ENCODE measurements around the gene WWC2. TPM values are rescaled to one million over a fixed set of nuclear protein-coding genes. Genes with fewer than 3 reads are reported as not detected.

WWC2 gene
- total RNA-seq, 1 donor from 2014 or later = 48.0 TPM

DNA sequence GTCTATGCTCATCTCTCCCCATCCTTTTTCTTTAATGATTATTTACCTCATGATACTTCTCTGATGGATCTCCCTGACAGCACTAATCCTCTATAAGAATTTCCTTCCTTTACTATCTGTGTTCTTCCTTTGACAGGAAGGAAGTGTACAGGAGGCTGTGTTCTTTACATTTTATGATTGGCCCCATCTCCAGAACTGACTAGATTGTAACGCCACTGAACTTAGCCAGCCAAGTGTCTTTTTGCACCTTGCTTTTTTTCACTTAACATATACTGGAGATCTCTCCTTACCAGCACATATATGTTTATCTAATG is 3.9 kb upstream of the WWC2 start:
- TF ChIP-seq, protein P1, sequence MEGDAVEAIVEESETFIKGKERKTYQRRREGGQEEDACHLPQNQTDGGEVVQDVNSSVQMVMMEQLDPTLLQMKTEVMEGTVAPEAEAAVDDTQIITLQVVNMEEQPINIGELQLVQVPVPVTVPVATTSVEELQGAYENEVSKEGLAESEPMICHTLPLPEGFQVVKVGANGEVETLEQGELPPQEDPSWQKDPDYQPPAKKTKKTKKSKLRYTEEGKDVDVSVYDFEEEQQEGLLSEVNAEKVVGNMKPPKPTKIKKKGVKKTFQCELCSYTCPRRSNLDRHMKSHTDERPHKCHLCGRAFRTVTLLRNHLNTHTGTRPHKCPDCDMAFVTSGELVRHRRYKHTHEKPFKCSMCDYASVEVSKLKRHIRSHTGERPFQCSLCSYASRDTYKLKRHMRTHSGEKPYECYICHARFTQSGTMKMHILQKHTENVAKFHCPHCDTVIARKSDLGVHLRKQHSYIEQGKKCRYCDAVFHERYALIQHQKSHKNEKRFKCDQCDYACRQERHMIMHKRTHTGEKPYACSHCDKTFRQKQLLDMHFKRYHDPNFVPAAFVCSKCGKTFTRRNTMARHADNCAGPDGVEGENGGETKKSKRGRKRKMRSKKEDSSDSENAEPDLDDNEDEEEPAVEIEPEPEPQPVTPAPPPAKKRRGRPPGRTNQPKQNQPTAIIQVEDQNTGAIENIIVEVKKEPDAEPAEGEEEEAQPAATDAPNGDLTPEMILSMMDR (IDR thresholded peaks at IDR 0.05) = no peak
- no peaks in the 10 kb centered on the region for H3K9me3 Mint-ChIP-seq (ENCODE audit: low read depth)
- no peak overlapping the region for H3K4me3 Mint-ChIP-seq (ENCODE audit: unreplicated experiment)
- peaks cover 12% of the 10 kb centered on the region for H3K4me1 Mint-ChIP-seq (ENCODE audit: low read depth)
- H3K27ac Mint-ChIP-seq (ENCODE audit: unreplicated experiment) = no peak overlapping the region
- no peaks in the 10 kb centered on the region for H3K27me3 Mint-ChIP-seq (ENCODE audit: low read depth)
- no peaks in the 10 kb centered on the region for H3K36me3 Mint-ChIP-seq (ENCODE audit: low read depth)
- DNase-seq (ENCODE audit: low spot score) = no peak

DNA sequence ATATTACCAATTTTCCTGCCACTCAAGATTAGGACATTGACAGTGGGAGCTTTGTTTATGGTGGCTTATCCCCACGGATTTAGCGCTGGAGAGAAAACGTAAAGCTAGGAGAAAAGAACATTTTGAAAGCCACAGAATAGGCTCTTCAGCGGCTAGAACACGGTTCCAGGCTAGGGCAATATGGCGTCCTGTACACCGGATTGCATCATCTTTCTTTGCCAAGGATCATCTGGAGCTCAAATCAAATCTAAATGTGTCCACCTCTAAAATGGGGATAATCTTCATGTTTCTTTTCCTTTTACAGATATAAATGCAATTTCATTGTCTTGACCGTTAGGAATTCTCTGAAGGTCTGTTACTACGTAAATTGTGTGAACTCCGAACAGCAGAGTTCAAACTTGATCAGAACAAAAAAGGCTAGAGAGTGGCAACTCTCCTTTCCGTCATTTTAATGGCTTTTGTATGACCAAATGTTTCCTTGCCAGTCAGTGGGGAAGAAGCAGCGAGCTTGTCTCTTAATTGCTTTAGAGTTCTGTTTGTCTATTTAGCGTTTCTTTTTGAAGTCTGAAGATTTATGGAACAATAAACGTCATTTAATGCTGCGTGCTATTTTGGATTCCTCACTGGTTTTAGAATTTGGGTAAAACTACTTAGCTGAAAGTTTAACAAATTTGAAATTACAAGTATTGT is 2.6 kb upstream of the WWC2 start:
- Mint-ChIP-seq H3K9me3 (ENCODE audit: low read depth) (no peaks in the 10 kb centered on the region), H3K36me3 (ENCODE audit: low read depth) (no peaks in the 10 kb centered on the region), H3K4me1 (ENCODE audit: low read depth) (peaks cover 24% of the 10 kb centered on the region), H3K27ac (ENCODE audit: unreplicated experiment) (no peak overlapping the region), H3K4me3 (ENCODE audit: unreplicated experiment) (no peak overlapping the region), H3K27me3 (ENCODE audit: low read depth) (no peaks in the 10 kb centered on the region)
- no peak for DNase-seq (ENCODE audit: low spot score)
- TF ChIP-seq, protein P1 (IDR thresholded peaks at IDR 0.05) = no peak

DNA sequence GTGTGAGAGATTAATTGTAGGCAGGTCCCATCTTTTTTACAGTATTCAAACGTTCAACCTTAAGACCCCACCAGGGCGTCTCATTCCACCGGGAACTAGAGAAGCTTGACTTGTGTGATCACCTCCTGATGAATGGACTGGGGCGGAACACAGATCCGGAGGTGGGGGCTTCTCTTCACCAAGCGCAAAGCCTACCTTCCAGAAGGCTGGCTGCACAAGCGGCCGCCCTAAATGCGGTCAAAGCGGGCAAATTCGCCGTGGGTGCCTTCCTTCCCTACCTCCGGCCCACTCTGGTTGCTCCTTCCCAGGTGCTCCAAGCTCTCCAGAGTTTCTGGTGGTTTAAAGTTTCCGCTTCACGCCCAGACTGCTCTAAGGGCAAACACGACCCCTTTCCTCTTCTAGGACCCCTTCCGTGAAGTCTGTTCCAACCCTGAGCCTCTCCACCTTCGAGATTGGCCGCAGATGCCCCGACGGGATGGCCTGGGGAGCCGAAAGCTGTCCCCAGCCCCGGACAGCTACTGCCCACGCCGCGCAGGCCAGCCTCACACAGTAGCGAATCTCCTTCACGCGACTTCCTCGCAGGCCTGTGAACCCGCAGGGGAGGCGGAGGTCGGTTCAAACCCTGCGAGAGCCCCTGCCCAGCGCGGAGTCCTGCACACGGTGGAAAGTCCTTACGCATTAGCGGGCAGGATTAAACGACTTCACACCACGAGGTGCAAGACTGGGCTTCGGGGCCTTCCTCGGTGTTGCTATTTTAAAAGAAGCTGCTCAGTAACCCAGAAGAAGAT is 1.6 kb upstream of the WWC2 start:
- TF ChIP-seq, protein P1 (IDR thresholded peaks at IDR 0.05) = no peak
- no peak for DNase-seq (ENCODE audit: low spot score)
- Mint-ChIP-seq H3K4me3 (ENCODE audit: unreplicated experiment) (peak overlapping the region; percentile 70), H3K36me3 (ENCODE audit: low read depth) (no peaks in the 10 kb centered on the region), H3K27ac (ENCODE audit: unreplicated experiment) (no peak overlapping the region), H3K9me3 (ENCODE audit: low read depth) (no peaks in the 10 kb centered on the region), H3K27me3 (ENCODE audit: low read depth) (no peaks in the 10 kb centered on the region), H3K4me1 (ENCODE audit: low read depth) (peaks cover 34% of the 10 kb centered on the region)

DNA sequence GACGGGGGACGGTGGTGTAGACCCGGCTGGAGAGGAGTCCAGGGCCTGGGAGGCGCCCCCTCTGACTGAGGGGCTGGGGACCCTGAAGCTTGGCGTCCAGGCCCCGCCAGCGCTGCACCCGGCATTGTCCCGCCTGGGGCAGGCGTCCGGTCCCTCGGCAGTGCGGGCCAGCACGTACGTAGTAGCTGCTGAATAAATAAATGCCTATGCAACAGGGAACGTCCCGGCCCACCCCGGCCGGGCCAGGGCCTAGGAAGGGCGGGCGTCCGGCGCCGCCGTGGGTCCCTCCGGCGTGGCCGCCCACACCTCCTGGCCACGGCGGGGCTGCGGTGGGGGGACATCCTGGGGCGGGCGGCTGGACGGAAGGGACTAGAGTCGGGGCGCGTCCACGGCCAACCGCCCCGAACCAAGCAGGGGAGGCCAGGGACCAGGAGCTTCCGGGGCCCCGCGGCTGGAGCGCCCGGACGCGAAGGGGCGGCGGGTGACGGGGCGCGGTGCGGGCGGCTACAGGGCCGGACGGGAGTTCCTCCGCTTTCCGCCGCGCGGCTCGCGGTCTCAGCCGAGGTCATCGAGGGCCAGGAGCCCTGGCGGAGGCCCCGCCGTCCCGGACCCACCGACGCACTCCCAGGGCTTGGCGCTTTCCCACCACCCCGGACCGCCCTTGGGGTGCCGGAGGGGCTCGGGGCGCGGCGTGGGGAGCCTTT is 886 bp upstream of the WWC2 start:
- H3K9me3 Mint-ChIP-seq (ENCODE audit: low read depth) = no peaks in the 10 kb centered on the region
- no peaks in the 10 kb centered on the region for H3K27me3 Mint-ChIP-seq (ENCODE audit: low read depth)
- H3K4me1 Mint-ChIP-seq (ENCODE audit: low read depth) = peaks cover 41% of the 10 kb centered on the region
- no peaks in the 10 kb centered on the region for H3K36me3 Mint-ChIP-seq (ENCODE audit: low read depth)
- DNase-seq (ENCODE audit: low spot score) = no peak
- H3K27ac Mint-ChIP-seq (ENCODE audit: unreplicated experiment) = peak overlapping the region; percentile 84
- peak overlapping the region; percentile 70 for H3K4me3 Mint-ChIP-seq (ENCODE audit: unreplicated experiment)
- TF ChIP-seq, protein P1 (IDR thresholded peaks at IDR 0.05) = no peak

DNA sequence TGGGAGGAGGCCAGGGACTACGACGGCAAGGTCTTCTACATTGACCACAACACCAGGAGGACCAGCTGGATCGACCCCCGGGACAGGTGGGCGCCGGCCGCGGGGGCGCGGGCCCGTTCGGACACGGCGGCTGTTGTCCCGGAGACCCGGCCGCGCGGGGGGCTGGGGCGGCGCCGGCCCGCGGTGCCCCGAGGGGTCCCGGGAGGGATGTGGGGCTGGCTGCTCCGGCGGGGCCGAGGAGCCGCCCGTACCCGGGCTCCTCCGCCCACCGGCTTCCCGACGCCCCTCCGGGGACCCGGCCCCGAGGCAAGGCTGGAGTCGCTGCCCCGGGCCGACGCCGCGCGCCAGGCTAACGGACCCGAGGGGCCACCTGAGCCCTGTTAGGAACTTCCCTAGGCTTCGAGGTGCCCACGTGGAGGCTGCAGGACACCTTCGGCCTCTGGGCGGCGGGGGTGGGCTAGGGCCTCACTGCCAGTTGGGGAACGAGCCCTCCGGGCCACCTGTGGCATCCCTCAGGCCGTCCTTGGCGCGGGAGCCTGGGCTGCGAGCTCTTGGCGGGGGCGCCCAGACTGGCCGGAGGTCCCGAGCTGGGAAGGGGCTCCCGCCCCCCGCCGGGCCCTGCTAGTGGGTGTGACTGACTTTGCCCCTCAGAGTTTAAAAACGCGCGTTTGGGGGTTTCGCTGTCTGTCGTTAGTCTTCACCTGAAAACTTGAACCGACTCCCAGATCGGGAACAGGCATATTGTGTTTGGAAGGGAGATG is 660 bp downstream of the WWC2 start:
- DNase-seq (ENCODE audit: low spot score) = peak; percentile 90
- H3K9me3 Mint-ChIP-seq (ENCODE audit: low read depth) = no peaks in the 10 kb centered on the region
- no peaks in the 10 kb centered on the region for H3K27me3 Mint-ChIP-seq (ENCODE audit: low read depth)
- TF ChIP-seq, protein P1 (IDR thresholded peaks at IDR 0.05) = peak; percentile 46
- peak overlapping the region; percentile 77 for H3K4me3 Mint-ChIP-seq (ENCODE audit: unreplicated experiment)
- H3K27ac Mint-ChIP-seq (ENCODE audit: unreplicated experiment) = peak overlapping the region; percentile 74
- peaks cover 47% of the 10 kb centered on the region for H3K4me1 Mint-ChIP-seq (ENCODE audit: low read depth)
- H3K36me3 Mint-ChIP-seq (ENCODE audit: low read depth) = no peaks in the 10 kb centered on the region
